PC-9 (cell line): ENCODE data around the gene CLEC16A. TPM values are rescaled to one million over a fixed set of nuclear protein-coding genes. Genes with fewer than 3 reads are reported as not detected.

Experiments used
- BruUV-seq: library from RNA; stranded (reverse); fragments of 400-500 nt; replicated peaks from 2 replicates; lab custom pipeline; 2021; lab: Mats Ljungman, UMichigan
- CTCF ChIA-PET: fragments of 300-600 bp; sonication (Branson Sonifier 250); formaldehyde crosslinking; loops from one replicate; lab custom pipeline; 2022; ENCODE audit warnings: antibody characterized with exemption; lab: Charles Lee
- POLR2A ChIA-PET: fragments of 300-600 bp; sonication (Branson Sonifier 250); formaldehyde crosslinking; loops from one replicate; lab custom pipeline; 2022; ENCODE audit warnings: antibody characterized with exemption; ENCODE audit not compliant: unreplicated experiment; lab: Charles Lee
- DNase-seq, 2 experiments: peaks; one replicate each; pipeline versions ENCODE4 v3.0.0 to v3.0.0-alpha.2; 2015 to 2022; ENCODE audit warnings: mixed read lengths in 1 of 2
- H2AFZ ChIP-seq: fragments of 200-600 bp; sonication (generic); 2 replicates; pipeline ENCODE4 v1.8.1; 2017; ENCODE audit warnings: antibody characterized with exemption
- H3F3A ChIP-seq: fragments of 200-600 bp; sonication (generic); 2 replicates; pipeline ENCODE4 v1.8.1; 2017; ENCODE audit warnings: antibody characterized with exemption, mild to moderate bottlenecking, low read depth; ENCODE audit not compliant: insufficient read depth
- H3K27ac ChIP-seq: fragments of 200-600 bp; sonication (generic); 2 replicates; pipeline ENCODE4 v1.6.1; 2016; ENCODE audit warnings: mixed run types
- H3K27me3 ChIP-seq: fragments of 200-600 bp; sonication (generic); 2 replicates; pipeline ENCODE4 v1.6.1; 2016; ENCODE audit warnings: low read depth, mixed run types; ENCODE audit not compliant: insufficient read depth
- H3K36me3 ChIP-seq: fragments of 200-600 bp; sonication (generic); 2 replicates; pipeline ENCODE4 v1.6.1; 2016; ENCODE audit warnings: low read depth, mixed run types
- H3K4me1 ChIP-seq: fragments of 200-600 bp; sonication (generic); replicated peaks from 2 replicates; pipeline ENCODE4 v1.6.1; 2016; ENCODE audit warnings: mixed run types; ENCODE audit not compliant: insufficient read depth
- H3K4me2 ChIP-seq: fragments of 200-600 bp; sonication (generic); 2 replicates; pipeline ENCODE4 v1.6.1; 2017; ENCODE audit warnings: mixed run types
- H3K4me3 ChIP-seq: fragments of 200-600 bp; sonication (generic); 2 replicates; pipeline ENCODE4 v1.6.1; 2016; ENCODE audit warnings: mixed run types
- H3K79me2 ChIP-seq: fragments of 200-600 bp; sonication (generic); 2 replicates; pipeline ENCODE4 v1.6.1; 2017; ENCODE audit warnings: low read depth, mixed run types
- H3K9me2 ChIP-seq: fragments of 200-600 bp; sonication (generic); 2 replicates; pipeline ENCODE4 v1.8.1; 2017; ENCODE audit warnings: mild to moderate bottlenecking; ENCODE audit not compliant: insufficient read depth
- H3K9me3 ChIP-seq: fragments of 200-600 bp; sonication (generic); 2 replicates; pipeline ENCODE4 v1.8.1; 2016; ENCODE audit warnings: low read depth; ENCODE audit not compliant: insufficient read depth
- H4K20me1 ChIP-seq: fragments of 200-600 bp; sonication (generic); 2 replicates; pipeline ENCODE4 v1.8.1; 2017; ENCODE audit not compliant: insufficient read depth
- CTCF ChIP-seq: fragments of 200-600 bp; sonication (generic); conservative IDR thresholded peaks from 2 replicates; pipeline ENCODE4 v1.6.1; 2017; ENCODE audit warnings: mixed run types, antibody characterized with exemption, mild to moderate bottlenecking, moderate library complexity
- EZH2 ChIP-seq: fragments of 200-600 bp; sonication (generic); IDR thresholded peaks from 2 replicates; pipeline ENCODE4 v1.8.0; 2017; ENCODE audit warnings: antibody characterized with exemption, low read depth
- intact Hi-C: fragments of 100-400 bp; cut with micrococcal nuclease; formaldehyde crosslinking; loops from one replicate; pipeline ENCODE4 v1.10.0; 2022; ENCODE audit not compliant: unreplicated experiment
- total RNA-seq: library from RNA; stranded (reverse); gene quantifications from 2 replicates; pipeline ENCODE4 v1.2.3, GENCODE V29; 2021

Gene CLEC16A
- total RNA-seq, 1 experiment from 2014 or later = 34.9 TPM

GRCh38 chr16:11147033-11147753 is 202.8 kb downstream of the CLEC16A start:
- intact Hi-C loops = no loop called here
- H3K9me2 ChIP-seq = no peaks in the 10 kb centered on the region
- H3K9me3 ChIP-seq = no peaks in the 10 kb centered on the region
- H3F3A ChIP-seq = no peaks in the 10 kb centered on the region
- H3K27ac ChIP-seq = no peak overlapping the region
- H3K27me3 ChIP-seq = no peaks in the 10 kb centered on the region
- no peaks in the 10 kb centered on the region for H3K36me3 ChIP-seq
- no peaks in the 10 kb centered on the region for H3K4me1 ChIP-seq
- ChIA-PET CTCF (no interaction called here), POLR2A (interaction anchor here (0.5 kb wide), 1 partner anchor 999 kb away, joined by 9 read pairs; no protein-coding TSS in a partner anchor)
- H2AFZ ChIP-seq = no peak overlapping the region
- DNase-seq = peak in 1 of 2 experiments; percentile 17
- H4K20me1 ChIP-seq = no peaks in the 10 kb centered on the region
- BruUV-seq = no TSS peak
- H3K4me2 ChIP-seq = no peak overlapping the region
- TF ChIP-seq CTCF (no peak), EZH2 (no peak)
- no peak overlapping the region for H3K4me3 ChIP-seq
- no peaks in the 10 kb centered on the region for H3K79me2 ChIP-seq

- H2AFZ ChIP-seq = no peak overlapping the region
- DNase-seq = peak in 1 of 2 experiments; percentile 5
- BruUV-seq = no TSS peak
- ChIA-PET CTCF (no interaction called here), POLR2A (no interaction called here)
- H3K4me3 ChIP-seq = no peak overlapping the region
- no peaks in the 10 kb centered on the region for H3K79me2 ChIP-seq
- H3K4me1 ChIP-seq = no peaks in the 10 kb centered on the region
- no peaks in the 10 kb centered on the region for H4K20me1 ChIP-seq
- H3K36me3 ChIP-seq = no peaks in the 10 kb centered on the region
- H3K4me2 ChIP-seq = no peak overlapping the region
- no peaks in the 10 kb centered on the region for H3K9me3 ChIP-seq
- no peaks in the 10 kb centered on the region for H3K27me3 ChIP-seq
- intact Hi-C loops = no loop called here
- no peaks in the 10 kb centered on the region for H3F3A ChIP-seq
- H3K9me2 ChIP-seq = no peaks in the 10 kb centered on the region
- H3K27ac ChIP-seq = no peak overlapping the region
- TF ChIP-seq EZH2 (no peak), CTCF (no peak)
Observed at GRCh38 chr16:11147754-11148444, 203.5 kb downstream of the CLEC16A start.

DNA sequence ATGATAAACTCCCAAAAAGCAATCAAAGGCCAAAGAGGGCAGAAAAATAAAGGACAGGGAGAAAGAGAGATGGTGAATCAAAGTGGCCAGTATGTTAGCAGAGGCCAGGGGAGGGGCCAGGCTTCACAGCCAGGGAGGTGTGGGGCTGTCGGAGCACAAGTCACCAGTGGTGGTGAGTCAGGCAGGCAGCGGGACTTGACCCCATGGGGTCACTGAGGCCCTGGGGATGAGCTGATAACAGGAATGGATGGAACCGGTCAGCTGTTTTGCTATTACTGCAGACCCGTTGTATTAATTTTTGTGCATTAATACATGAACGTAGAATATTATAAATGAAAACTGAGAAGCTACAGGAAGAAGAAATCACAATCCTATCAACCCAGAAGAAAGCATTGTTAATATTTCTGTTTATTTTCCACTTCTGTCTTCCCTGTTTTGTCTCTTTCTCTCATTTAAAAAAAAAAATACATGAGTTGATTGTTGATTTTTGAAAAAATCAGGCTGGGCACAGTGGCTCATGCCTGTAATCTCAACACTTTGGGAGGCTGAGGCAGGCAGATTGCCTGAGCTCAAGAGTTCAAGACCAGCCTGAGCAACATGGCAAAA is 204.8 kb downstream of the CLEC16A start:
- Histone ChIP-seq H3F3A (no peaks in the 10 kb centered on the region), H3K36me3 (no peaks in the 10 kb centered on the region), H3K4me1 (no peaks in the 10 kb centered on the region), H3K9me3 (no peaks in the 10 kb centered on the region), H3K27me3 (no peaks in the 10 kb centered on the region), H3K79me2 (no peaks in the 10 kb centered on the region), H3K4me2 (no peak overlapping the region), H3K9me2 (no peaks in the 10 kb centered on the region), H3K4me3 (no peak overlapping the region), H4K20me1 (no peaks in the 10 kb centered on the region), H2AFZ (no peak overlapping the region), H3K27ac (no peak overlapping the region)
- no TSS peak for BruUV-seq
- no peak for DNase-seq
- intact Hi-C loops = no loop called here
- ChIA-PET POLR2A (interaction anchor here (0.7 kb wide), 1 partner anchor 487 kb away, joined by 11 read pairs; no protein-coding TSS in a partner anchor), CTCF (interaction anchor here (0.7 kb wide), 1 partner anchor 122 kb away, joined by 3 read pairs; no protein-coding TSS in a partner anchor)
- TF ChIP-seq CTCF (no peak), EZH2 (no peak)
